Measurements from ENCODE around the gene SPTBN5. TPM values are rescaled to one million over a fixed set of nuclear protein-coding genes. Genes with fewer than 3 reads are reported as not detected.

The SPTBN5 gene
- total RNA-seq, 2 donors from 2014 or later = 2.0 to 2.8 TPM

DNA sequence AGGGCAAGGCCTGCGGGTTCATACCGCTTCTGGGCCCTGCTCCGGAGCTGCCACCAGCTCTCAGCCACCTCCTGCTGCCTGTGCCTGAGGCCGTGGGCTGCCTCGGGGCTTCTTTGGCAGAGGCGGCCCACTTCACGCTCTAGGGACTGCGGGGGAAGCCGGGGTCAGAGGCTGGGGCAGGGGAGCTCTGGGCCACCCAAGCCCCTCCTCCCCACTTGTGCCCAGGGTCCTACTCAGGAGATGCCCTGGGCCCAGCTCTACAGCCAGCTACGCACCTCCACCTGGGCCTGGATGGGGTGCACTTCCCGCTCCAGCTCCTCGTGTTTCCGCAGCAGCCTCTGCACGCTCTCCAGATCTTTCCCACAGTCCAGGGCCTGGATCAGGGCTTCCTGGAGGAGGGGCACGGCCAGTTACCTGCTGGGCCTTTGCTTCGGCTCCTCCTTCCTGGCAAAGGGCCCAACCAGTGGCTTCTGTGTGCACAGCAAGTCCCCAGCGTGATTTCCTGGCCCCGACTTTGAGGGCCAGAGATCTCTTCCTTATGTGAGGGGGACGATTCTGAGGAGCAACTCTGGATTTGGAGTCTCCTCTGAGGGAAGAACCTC lies 31.2 kb downstream of the SPTBN5 start:
- Histone ChIP-seq H3K27ac (ENCODE audit: low read depth, low read length) (no peak overlapping the region), H3K9ac (ENCODE audit: extremely low read depth, low read length, poor library complexity, severe bottlenecking) (no peak overlapping the region), H3K27me3 (ENCODE audit: control insufficient read depth, insufficient read depth, low read length, poor library complexity, severe bottlenecking) (no peaks in the 10 kb centered on the region), H3K36me3 (ENCODE audit: control insufficient read depth, insufficient read depth, low read length) (no peaks in the 10 kb centered on the region), H3K4me1 (ENCODE audit: control insufficient read depth, insufficient read depth, low read length) (peaks cover 8% of the 10 kb centered on the region), H3K4me3 (ENCODE audit: low read length) (no peak overlapping the region), H3K9me3 (ENCODE audit: control insufficient read depth, low read length) (no peaks in the 10 kb centered on the region)
- peaks cover 6% of the 10 kb centered on the region for H3K4me1 Mint-ChIP-seq
- peak overlapping the region; percentile 64 for H3K27ac Mint-ChIP-seq
- 81 to 83% methylated on average over 14 to 19 of the region's 19 CpGs for WGBS, 2 experiments (ENCODE audit: insufficient coverage in 1 of 2, insufficient read length in 1 of 2)
- TF ChIP-seq, protein P1, sequence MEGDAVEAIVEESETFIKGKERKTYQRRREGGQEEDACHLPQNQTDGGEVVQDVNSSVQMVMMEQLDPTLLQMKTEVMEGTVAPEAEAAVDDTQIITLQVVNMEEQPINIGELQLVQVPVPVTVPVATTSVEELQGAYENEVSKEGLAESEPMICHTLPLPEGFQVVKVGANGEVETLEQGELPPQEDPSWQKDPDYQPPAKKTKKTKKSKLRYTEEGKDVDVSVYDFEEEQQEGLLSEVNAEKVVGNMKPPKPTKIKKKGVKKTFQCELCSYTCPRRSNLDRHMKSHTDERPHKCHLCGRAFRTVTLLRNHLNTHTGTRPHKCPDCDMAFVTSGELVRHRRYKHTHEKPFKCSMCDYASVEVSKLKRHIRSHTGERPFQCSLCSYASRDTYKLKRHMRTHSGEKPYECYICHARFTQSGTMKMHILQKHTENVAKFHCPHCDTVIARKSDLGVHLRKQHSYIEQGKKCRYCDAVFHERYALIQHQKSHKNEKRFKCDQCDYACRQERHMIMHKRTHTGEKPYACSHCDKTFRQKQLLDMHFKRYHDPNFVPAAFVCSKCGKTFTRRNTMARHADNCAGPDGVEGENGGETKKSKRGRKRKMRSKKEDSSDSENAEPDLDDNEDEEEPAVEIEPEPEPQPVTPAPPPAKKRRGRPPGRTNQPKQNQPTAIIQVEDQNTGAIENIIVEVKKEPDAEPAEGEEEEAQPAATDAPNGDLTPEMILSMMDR (conservative IDR thresholded peaks at IDR 0.05) = no peak
- H3K9me3 Mint-ChIP-seq = no peaks in the 10 kb centered on the region
- H3K36me3 Mint-ChIP-seq (ENCODE audit: low read depth) = no peaks in the 10 kb centered on the region
- H3K27me3 Mint-ChIP-seq (ENCODE audit: insufficient read depth) = no peaks in the 10 kb centered on the region
- H3K4me3 Mint-ChIP-seq = no peak overlapping the region
- DNase-seq = peak; percentile 86

GRCh38 chr15:41861736-41862356 lies 32.0 kb downstream of the SPTBN5 start:
- H3K4me1 ChIP-seq (ENCODE audit: control insufficient read depth, insufficient read depth, low read length) = peaks cover 8% of the 10 kb centered on the region
- WGBS, 2 experiments (ENCODE audit: insufficient coverage in 1 of 2, insufficient read length in 1 of 2) = 87 to 90% methylated on average over 14 to 18 of the region's 18 CpGs
- Mint-ChIP-seq H3K4me3 (no peak overlapping the region), H3K27me3 (ENCODE audit: insufficient read depth) (no peaks in the 10 kb centered on the region), H3K4me1 (peaks cover 2% of the 10 kb centered on the region), H3K27ac (no peak overlapping the region), H3K9me3 (no peaks in the 10 kb centered on the region), H3K36me3 (ENCODE audit: low read depth) (no peaks in the 10 kb centered on the region)
- H3K4me3 ChIP-seq (ENCODE audit: low read length) = no peak overlapping the region
- DNase-seq = no peak
- no peaks in the 10 kb centered on the region for H3K36me3 ChIP-seq (ENCODE audit: control insufficient read depth, insufficient read depth, low read length)
- no peaks in the 10 kb centered on the region for H3K27me3 ChIP-seq (ENCODE audit: control insufficient read depth, insufficient read depth, low read length, poor library complexity, severe bottlenecking)
- no peak overlapping the region for H3K9ac ChIP-seq (ENCODE audit: extremely low read depth, low read length, poor library complexity, severe bottlenecking)
- TF ChIP-seq, protein P1 (conservative IDR thresholded peaks at IDR 0.05) = no peak
- H3K9me3 ChIP-seq (ENCODE audit: control insufficient read depth, low read length) = no peaks in the 10 kb centered on the region
- no peak overlapping the region for H3K27ac ChIP-seq (ENCODE audit: low read depth, low read length)

DNA sequence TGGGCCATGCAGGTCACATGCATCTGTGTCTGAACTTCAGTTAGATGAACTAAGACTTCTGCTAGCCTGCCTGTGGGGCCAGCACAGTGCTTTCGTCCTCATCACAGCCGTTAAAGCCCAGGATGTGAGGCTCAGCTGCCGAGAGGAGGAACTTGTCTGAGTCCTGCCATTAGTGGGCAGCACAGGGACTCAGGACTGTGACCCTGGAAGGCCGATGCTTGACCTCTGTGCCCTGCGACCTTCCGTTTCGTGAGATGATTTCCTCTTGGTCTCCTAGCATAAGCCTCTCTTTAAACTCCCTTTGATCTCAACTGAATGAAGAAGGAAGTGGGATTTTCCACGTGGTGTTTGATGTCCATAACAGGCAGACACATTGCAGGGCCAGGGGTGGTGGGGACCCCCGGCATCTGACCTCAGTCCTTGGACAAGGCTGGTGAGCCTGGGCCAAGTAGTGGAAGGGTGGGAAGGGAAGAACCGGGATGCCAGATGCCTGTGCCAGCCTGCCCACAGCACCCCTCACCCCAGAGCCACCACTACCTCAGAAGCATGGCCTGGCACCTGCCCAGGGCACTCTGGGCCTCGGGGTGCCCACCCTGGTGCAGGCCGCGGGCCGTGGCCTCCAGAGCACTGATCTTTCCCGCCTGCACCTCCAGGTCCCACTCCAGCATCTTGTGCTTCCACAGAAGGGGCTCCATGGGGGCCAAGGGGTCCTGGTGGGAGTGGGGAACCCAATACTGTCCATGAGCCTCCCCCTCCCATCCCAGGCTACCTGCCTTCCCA lies 33.6 kb downstream of the SPTBN5 start:
- H3K36me3 ChIP-seq (ENCODE audit: control insufficient read depth, insufficient read depth, low read length) = no peaks in the 10 kb centered on the region
- H3K4me3 Mint-ChIP-seq = no peak overlapping the region
- H3K27me3 Mint-ChIP-seq (ENCODE audit: insufficient read depth) = no peaks in the 10 kb centered on the region
- no peak overlapping the region for H3K4me3 ChIP-seq (ENCODE audit: low read length)
- no peaks in the 10 kb centered on the region for H3K27me3 ChIP-seq (ENCODE audit: control insufficient read depth, insufficient read depth, low read length, poor library complexity, severe bottlenecking)
- H3K4me1 ChIP-seq (ENCODE audit: control insufficient read depth, insufficient read depth, low read length) = no peaks in the 10 kb centered on the region
- H3K9me3 Mint-ChIP-seq = no peaks in the 10 kb centered on the region
- peaks cover 5% of the 10 kb centered on the region for H3K4me1 Mint-ChIP-seq
- 79 to 89% methylated on average over 7 to 15 of the region's 15 CpGs for WGBS, 2 experiments (ENCODE audit: insufficient coverage in 1 of 2, insufficient read length in 1 of 2)
- no peak overlapping the region for H3K9ac ChIP-seq (ENCODE audit: extremely low read depth, low read length, poor library complexity, severe bottlenecking)
- H3K36me3 Mint-ChIP-seq (ENCODE audit: low read depth) = no peaks in the 10 kb centered on the region
- no peak overlapping the region for H3K27ac Mint-ChIP-seq
- TF ChIP-seq, protein P1 (conservative IDR thresholded peaks at IDR 0.05) = peak; percentile 63
- no peak overlapping the region for H3K27ac ChIP-seq (ENCODE audit: low read depth, low read length)
- DNase-seq = no peak
- H3K9me3 ChIP-seq (ENCODE audit: control insufficient read depth, low read length) = no peaks in the 10 kb centered on the region
